Stimulated activated CD4-positive, alpha-beta T cell treated with anti-CD3 and anti-CD28 coated beads, Interleukin-1b, Interleukin-23, amount 100 ng/mL, for 1 hour (primary cell): Measurements from ENCODE around the gene SYNPO2.
"Not testable (repeated sequence)": the region's sequence is repeated elsewhere in the genome, so short reads cannot be mapped to it uniquely, and the experiment has no call there.

ENCODE experiments used
- DNase-seq, 2 donors: peaks; one replicate each; pipeline ENCODE4 v3.0.0-alpha.2; 2020; ENCODE audit warnings: low read depth in 2 of 2

Gene SYNPO2

GRCh38 chr4:118999919-119000318, 111.3 kb downstream of the SYNPO2 start:
- DNase-seq = no peak

- no peak for DNase-seq
Observed at GRCh38 chr4:119000400-119000799, 111.7 kb downstream of the SYNPO2 start.

GRCh38 chr4:119002476-119002875, 113.8 kb downstream of the SYNPO2 start:
- DNase-seq = no peak

GRCh38 chr4:119003001-119003400, 114.3 kb downstream of the SYNPO2 start:
- not testable (repeated sequence) for DNase-seq

GRCh38 chr4:119005928-119006460, 117.3 kb downstream of the SYNPO2 start:
- DNase-seq = no peak

- no peak for DNase-seq
Observed at GRCh38 chr4:119008761-119009160, 120.1 kb downstream of the SYNPO2 start.

- DNase-seq = not testable (repeated sequence)
Observed at GRCh38 chr4:119010221-119010620, 121.6 kb downstream of the SYNPO2 start.

- no peak for DNase-seq
Observed at GRCh38 chr4:119010909-119011606, 122.4 kb downstream of the SYNPO2 start.

- no peak for DNase-seq
Observed at GRCh38 chr4:119011607-119011988, 122.9 kb downstream of the SYNPO2 start.

GRCh38 chr4:119014658-119015057, 126.0 kb downstream of the SYNPO2 start:
- DNase-seq = no peak

- DNase-seq = no peak
Observed at GRCh38 chr4:119016636-119017035, 128.0 kb downstream of the SYNPO2 start.

- no peak for DNase-seq
Observed at GRCh38 chr4:119017636-119018035, 129.0 kb downstream of the SYNPO2 start.

- no peak for DNase-seq
Observed at GRCh38 chr4:119020158-119020557, 131.5 kb downstream of the SYNPO2 start.

- not testable (repeated sequence) for DNase-seq
Observed at GRCh38 chr4:119022520-119022919, 133.9 kb downstream of the SYNPO2 start.

- DNase-seq = no peak
Observed at GRCh38 chr4:119024102-119024501, 135.4 kb downstream of the SYNPO2 start.

GRCh38 chr4:119025420-119025819, 136.8 kb downstream of the SYNPO2 start:
- no peak for DNase-seq

- DNase-seq = no peak
Observed at GRCh38 chr4:119025916-119026661, 137.4 kb downstream of the SYNPO2 start.

GRCh38 chr4:119026662-119027444, 138.2 kb downstream of the SYNPO2 start:
- DNase-seq = no peak

GRCh38 chr4:119027811-119028210, 139.2 kb downstream of the SYNPO2 start:
- DNase-seq = no peak

GRCh38 chr4:119028296-119028695, 139.6 kb downstream of the SYNPO2 start:
- DNase-seq = no peak

GRCh38 chr4:119029847-119030535, 141.3 kb downstream of the SYNPO2 start:
- no peak for DNase-seq

- no peak for DNase-seq
Observed at GRCh38 chr4:119030536-119030890, 141.9 kb downstream of the SYNPO2 start.
